HG03558 (cell line): ENCODE results near the gene COL5A1.

Source experiments
- ATAC-seq: cut with Tn5 transposase; IDR thresholded peaks from one replicate; pipeline ENCODE4 v1.9.1; 2021; ENCODE audit warnings: moderate number of reproducible peaks; ENCODE audit not compliant: unreplicated experiment; ENCODE audit errors: extremely low read depth

The COL5A1 gene

DNA sequence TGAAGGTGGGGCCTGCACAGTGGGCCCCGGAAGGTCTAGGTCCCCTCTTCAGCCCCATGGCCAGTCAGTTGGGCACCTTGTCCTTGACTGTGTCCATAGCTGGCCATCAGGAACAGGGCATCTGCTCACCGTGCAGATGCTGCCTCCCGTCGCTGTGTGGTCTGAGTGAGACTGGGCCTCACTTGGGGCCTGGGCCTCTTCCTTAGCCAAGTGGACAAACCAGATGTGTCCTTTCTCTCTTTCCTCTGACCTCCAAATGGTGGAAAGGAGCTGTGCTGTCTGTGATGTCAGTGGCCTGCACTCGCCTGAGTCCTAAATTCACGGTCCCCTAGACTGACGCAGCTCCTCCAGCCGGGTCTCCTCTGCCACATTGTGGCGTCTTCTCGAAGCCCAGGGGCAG, 114.5 kb downstream of the COL5A1 start:
- ATAC-seq, result no peak

DNA sequence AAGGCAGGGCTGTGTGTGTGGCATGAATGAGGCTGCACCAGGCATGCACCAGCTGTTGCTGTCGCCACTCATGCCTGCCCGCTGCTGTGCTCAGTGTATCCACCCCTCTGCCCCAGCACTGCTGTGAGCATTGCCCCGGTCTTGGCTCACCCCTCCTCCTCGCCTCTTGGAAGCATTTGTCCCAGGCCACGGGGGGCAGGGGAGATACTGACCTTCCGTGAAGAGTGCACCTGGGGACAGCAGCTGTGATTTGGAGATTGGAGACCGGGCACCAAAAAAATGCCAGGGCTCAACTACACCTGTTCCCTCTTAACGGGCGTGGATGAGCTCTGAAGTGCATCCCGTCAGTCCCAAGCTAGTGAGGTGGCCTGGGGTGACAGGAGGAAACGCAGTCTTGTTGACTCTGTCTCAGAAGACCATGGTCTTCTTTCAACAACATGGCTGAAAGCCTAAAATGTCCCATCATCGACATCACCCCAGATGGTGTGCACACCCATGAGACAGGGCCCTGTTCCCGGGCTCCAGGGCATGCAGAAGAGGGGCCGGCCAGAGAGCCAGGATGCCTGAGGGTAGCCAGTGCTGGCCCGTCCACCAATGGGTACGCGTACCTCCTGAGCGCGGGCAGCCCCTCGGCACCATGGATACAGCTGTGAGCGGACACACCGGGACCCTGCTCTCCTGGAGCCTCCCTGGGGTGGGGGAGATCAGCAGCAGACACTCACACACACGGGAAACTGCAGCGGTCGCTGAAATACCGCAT, 115.8 kb downstream of the COL5A1 start:
- no peak for ATAC-seq

DNA sequence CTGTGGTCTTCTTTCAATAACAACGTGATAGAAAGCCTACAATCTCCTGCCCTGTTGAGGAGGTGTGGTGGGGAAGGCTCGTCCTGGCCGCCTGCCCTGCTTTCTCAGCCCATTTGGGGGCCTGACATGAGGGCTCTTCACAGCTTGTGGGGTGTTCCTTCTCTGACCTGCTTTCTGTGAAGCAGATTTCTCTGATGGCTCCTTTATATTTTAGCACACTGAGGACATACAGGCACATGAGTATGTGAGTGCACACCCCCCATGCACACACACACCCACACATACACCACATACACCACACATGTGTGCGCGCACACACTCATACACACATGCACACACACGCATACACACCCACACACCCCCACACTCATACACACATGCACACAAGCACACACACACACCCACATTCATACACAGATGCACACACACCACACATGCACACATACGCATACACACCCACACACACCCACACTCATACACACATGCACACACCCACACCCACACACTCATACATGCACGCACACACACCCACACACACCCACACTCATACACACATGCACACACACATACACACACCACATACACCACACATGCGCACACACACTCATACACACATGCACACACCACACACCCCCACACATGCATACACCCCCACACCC, 117.5 kb downstream of the COL5A1 start:
- ATAC-seq, result no peak

DNA sequence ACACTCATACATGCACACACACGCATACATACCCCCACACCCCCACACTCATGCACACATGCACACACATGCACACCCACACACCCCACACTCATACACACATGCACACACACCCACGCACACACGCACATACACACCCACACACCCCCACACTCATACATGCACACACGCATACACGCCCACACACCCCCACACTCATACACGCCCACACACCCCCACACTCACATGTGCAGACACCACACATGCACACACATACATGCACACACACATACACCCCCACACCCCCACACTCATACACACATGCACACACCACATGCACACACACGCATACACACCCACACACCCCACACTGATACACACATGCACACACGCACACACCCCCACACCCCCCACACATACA, 118.3 kb downstream of the COL5A1 start:
- ATAC-seq, result no peak

DNA sequence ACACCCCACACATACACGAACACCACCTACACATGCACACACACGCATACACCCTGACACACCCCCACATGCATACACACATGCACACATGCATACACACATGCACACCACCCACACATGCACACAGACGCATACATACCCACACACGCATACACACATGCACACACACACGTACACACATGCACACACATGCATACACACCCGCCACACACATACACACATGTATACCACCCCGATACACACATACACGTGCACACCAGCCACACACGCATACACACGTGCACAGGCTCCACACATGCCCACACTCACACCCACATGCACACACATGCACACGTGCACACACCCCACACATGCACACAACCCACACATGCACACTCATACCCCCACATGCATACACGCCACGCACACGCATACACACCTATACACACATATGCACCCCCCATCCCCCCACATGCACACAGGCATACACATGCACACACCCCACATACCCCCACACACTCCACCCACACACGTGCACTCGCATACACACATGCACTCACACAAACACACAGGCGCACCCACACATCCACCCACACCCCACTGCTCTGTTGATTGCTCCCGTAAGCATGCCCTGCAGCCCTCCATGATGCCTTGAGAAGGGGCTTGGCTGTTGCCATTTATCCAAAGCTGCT, 119.3 kb downstream of the COL5A1 start:
- no peak for ATAC-seq

DNA sequence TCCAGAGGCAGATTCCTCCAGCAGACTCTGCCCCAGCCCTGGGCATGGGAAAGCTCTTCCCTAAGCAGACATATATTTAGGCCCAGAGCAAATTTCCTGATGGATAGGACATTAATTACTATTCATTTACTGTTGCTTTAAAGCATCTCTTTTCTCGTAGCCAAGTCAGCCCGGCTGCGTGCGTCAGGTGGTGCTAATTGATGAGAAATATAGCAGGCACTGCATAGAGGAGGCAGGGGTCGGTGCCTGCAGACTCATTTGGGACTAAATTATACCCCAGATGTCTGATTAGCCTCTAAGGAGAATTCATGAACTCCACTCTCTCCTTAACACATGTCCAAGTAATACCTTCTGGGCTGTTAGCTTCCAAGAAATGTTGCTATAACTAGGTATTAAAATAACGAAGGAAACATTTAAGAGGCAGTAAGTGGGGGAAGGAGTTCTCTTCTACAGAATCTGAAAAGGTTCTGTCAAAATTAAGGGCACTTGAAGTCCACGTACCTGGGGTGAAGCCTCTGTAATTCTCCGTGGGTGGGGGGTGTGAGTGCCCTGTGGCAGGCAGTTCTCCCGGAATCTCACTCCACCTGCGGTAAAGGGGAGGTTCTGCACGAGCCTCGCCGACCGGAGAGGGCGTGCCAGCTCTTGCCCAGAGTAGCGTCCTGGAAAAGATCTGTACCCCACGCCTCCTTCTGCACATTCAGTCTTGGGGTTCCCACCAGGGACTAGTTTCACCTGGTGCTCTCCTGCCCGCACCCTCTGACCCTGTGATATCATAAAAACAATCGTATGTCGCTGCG, 123.1 kb downstream of the COL5A1 start:
- no peak for ATAC-seq

DNA sequence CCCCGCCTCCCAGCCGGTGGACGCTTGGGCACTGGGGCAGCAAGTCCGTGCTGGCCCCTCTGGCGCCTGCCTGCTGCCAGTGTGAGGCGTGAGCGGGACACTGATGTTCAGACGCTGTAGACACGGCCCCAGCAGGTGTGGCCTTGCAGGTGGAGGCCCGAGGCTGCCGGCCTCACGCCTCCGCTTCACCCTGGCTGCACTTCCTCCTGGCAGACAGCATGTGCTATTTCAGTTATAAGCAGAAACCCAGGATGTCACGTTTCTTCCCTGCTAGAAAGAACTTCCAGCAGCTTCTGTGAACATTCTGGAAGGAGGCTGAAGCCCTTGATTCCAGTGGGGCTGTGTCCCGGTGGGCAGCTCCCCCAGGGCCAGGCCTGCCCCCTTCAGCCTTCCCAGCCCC, 124.2 kb downstream of the COL5A1 start:
- no peak for ATAC-seq

DNA sequence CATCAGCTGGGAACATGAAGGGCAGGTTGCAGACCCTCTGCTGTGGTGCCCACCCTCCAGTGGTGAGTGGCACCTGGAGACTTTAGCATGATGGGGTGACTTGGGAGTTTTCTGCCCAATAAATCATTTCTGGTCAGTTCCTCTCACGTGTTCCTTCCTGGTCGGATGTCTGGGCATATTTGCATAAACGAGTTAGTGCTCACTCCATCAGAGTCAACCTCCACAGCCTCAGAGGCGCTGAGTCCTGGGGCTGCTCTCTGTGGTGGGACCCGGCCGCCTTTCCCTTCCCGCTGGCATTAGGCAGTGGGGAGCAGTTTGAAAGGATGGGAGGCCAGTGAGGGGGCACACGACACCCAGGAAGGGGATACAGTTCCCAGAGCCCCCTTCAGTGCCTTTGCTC, 125.0 kb downstream of the COL5A1 start:
- no peak for ATAC-seq

DNA sequence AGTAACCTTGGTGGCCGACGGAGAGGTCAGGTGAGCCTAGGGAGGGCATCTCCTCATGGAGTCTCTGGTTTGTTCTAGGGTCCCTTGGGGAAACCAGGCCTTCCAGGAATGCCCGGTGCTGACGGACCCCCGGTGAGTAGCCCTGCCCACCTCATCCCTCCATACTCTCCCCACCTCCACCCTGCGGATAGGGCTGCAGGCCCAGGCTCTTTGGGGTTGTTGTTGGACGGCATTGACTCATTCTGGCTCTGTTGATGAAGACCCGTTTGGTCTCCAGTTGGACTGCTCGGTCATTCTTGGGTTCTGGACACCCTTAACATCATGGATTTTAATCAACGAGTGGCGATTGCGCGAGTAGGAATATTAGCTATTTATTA, 126.7 kb downstream of the COL5A1 start:
- no peak for ATAC-seq

DNA sequence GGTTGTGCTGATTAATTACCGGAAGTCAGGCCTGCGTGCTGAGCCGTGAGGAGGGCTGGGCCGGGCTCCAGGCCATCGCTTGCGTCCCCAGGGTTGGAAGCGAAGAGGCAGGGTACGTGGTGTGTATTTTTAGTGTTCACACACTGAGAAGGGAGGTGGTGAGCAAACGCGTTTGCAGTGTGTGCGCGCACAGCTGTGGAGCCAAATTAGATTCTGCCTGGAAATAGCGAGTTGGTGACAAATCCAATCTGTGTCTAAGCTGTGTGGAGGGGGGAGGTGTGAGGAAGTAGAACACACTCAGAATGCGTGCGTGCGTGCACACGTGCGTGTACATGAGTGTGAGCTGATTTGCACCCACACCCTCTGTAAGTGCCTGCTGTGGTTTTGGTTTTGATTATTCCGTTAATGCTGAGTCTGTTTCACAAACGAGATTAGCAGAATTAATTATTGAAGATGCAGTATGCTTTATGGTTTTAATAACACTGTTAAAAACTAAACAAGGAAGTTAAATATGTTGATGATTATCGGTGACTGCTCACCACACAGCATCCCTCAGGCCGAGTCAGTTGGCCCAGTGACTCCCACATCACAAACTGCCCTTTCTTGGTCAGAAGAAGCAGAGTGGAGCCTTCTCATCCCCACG, 127.2 kb downstream of the COL5A1 start:
- no peak for ATAC-seq

DNA sequence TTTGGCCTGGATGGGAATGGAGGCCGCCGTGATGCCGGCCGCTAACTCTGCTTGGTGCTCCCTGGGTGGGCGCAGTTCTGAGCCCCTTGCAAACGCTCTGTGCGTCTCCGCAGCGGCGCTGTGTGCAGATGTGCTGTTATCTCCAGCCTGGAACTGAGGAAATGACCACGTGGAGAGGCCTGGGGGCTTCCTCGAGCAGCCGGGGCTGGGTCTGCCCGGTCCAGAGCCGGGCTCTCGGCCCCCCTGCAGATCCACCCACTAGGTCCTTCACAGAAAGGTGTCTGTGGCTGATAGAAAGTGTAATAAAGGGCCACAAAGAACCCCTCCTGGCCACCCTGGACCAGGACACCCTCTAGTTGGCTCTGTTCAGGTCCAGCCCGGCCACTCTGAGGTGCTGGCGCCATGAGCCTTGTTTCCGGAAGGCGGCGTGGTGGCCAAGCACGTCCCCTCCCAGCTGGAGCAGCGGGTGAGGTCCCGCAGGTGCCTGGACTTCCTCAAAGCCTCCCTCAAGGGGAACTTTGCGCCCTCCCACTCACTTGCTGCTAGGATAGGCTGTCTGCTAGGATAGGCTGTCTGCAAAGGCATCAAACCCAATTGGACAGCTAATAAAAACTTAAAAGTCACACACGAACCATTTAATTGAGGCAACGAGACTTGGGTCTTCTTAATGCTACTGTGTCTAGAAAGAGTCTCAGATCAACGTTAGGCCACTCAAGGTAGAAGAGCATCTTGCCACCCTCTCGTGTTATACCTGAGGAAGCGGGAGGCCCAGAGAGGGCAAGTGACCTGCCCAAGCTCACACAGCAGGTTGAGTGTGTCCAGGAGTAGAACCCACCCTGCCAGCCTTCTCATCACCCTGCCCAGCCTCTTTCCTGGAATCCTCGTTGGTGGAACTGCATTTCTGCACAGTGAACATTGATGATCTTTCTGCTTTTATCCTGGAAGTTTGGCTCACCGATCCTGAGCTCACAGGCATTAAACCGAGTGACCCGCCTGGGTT, 129.7 kb downstream of the COL5A1 start:
- ATAC-seq, result no peak

DNA sequence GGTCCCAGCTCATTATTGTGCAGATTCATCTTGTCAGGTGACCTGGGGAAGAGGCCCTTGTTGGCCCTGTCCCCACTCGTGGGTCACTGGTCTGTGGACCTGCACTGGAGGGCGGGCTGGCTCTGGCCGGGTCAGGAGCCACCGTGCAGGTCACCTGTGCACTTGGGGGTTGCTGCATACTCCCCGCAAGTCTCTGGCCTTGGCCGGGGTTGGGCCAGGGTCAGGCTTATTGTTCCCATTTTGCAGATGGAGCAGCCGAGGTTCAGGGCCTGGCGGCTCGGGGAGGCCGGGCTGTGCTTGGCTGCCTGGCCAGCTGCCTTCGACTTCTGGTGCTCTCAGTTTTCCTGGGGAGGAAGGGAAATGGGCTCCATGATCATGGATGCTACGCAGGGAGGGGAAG, 130.7 kb downstream of the COL5A1 start:
- no peak for ATAC-seq

DNA sequence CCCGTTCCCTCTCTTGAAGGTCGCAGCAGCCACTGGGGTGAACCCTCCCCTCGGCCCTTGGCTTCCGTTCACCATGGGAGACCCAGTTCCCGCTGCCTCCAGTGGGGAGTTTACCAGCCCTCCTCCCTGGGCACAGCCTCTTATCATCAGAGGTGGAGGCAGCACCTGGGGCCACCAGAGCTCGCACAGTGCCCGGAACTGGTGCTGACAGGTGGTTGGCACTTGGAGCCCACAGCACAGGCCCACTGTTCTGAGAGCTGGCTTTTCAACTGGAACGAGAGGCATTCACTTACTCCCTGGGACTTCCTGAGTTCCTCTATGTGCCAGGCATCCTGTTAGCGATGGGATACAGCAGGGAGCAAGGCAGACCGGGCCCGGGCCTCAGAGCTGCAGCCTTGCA, 132.2 kb downstream of the COL5A1 start:
- ATAC-seq, result no peak

DNA sequence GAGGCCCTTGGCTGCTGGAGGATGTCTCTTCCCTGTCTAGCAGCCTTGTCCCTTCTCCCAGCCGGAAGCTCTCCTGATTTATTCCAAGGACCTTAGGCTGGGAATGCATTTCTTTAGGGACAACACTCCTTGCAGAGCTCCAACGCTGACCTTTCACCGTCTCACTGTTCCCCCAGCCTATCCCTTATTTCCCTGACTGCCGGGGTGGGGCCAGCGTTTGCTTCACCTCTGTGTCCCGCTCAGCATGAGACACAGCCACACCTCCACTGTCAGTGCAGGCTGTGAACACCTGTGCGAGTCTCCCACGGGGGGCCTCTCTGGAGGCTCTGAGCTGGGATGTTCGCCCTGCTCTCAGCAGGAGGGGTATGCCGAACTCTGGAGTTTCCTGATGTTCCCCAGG, 132.8 kb downstream of the COL5A1 start:
- ATAC-seq, result no peak

DNA sequence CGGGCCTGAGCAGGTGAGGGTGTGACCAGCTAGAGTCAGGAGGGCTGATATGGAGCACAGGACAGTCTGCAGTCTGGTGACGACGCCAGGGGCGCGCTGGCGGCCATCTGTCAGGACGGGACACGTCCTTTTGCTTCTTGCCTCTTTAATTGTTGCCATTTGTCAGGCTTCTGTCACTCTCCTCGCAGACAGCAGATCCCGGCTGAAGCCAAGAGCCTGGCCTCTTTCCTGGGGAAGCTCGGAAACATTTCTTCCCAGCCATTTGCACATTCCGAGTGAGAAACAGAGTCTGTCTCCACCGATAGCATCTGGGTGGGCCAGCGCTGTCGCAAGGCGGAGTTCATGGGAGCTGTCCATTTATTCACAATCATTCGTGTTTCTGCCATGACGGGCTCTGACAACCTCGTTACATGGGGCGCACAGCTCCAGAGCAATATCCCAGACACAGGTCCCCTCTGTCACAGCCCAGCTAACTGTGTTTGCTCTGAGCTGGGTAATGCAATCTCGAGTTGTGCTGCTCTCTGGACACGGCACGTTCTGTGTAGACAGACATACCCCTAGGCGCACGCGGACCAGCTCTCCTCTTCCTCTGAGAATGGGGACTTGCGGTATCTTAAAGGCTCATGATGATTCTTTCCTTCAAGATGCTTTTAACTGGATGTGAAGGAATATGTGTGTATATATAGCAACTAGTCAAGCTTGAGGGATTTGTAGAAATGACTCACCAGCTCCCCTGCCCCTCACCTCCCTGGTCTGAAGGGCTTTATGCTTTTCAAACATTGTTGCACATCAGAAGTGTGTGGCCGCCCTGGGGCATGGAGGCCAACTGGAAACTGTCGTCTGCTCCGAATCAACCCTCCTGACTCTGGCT, 133.7 kb downstream of the COL5A1 start:
- no peak for ATAC-seq

DNA sequence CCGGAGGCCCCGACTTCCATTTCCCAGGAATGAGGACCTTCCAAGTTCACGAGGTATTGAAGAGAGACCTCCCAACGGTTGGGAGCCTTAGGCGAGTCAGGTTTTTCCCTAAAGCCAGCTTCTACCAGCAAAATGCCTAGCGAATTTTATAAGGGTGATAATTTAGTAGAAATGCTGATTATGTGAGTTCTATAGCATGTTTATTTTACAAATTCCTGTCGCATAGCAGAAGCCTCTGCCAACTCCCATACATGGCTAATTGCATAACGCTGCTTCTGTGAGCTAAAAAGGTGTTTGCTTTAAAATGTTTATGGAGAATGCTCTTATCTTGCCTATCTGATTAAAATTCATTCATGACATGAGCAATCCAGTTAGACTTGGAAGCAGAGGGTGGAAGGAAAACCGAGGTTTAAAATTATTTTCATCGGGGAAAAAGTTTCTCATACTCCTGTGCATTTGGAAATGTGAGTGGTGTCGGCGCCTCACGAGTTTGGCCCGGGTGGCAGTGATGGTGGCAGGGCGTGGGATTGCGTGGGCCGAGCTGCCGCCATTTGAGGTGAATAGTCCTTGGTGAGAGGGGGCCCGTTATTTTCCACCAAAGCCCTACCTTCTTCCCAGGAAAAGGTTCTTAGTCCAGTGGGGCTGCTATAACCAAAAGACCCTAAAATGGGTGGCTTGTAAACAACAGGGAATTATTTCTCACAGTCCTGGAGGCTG, 134.6 kb downstream of the COL5A1 start:
- no peak for ATAC-seq

DNA sequence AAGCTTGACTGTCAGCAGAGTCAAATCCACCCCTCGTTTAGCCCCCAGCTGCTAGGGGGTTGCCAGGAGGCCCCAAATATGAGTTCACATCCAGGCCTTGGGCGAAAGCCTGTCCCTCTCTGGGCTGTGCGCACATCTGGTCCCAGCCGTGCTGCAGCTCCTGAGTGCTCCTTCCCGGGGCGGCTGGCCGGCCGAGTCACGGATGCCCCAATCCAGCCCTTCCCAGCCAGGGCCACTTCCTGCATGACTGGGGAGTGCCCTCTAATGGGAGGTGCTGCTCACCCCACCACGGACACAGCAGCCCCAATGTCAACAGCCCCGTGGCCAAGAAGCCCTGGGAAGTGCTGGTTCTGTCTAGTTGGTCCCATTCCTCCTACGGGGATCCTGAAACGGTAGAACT, 135.6 kb downstream of the COL5A1 start:
- ATAC-seq, result no peak

DNA sequence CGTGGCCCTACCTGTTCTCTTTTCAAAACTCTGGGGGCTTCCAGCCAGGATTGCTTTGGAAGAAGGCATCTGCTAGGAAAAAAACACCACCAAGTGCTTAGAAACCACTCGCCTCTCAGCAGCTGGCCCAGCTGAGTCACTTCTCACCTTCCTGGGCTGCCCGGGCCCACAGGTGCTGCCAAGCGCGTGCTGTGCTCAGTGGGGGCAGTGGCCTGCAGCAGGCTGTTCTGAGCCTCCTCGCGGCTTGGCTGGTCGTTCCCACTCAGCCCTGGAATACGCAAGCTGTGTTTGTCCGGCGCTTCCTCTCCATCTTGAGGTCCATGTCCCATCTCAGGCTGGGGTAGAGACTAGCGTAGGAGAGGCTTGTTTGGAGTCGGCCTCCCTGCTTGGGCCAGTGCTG, 136.6 kb downstream of the COL5A1 start:
- no peak for ATAC-seq
